Measurements from ENCODE around the gene RPS27A.
"Not testable (repeated sequence)": the region's sequence is repeated elsewhere in the genome, so short reads cannot be mapped to it uniquely, and the experiment has no call there.

The RPS27A gene

GRCh38 chr2:55239656-55240222, 7.3 kb downstream of the RPS27A start:
- DNase-seq (ENCODE audit: low spot score), result no peak

GRCh38 chr2:55241582-55241981, 9.1 kb downstream of the RPS27A start:
- DNase-seq (ENCODE audit: low spot score), result not testable (repeated sequence)

- DNase-seq (ENCODE audit: low spot score), result no peak
Measured at GRCh38 chr2:55242617-55243016, 10.1 kb downstream of the RPS27A start.

GRCh38 chr2:55245411-55245810, 12.9 kb downstream of the RPS27A start:
- no peak for DNase-seq (ENCODE audit: low spot score)

- DNase-seq (ENCODE audit: low spot score), result no peak
Measured at GRCh38 chr2:55247025-55247424, 14.5 kb downstream of the RPS27A start.

- no peak for DNase-seq (ENCODE audit: low spot score)
Measured at GRCh38 chr2:55252832-55253231, 20.3 kb downstream of the RPS27A start.

GRCh38 chr2:55259586-55259985, 27.1 kb downstream of the RPS27A start:
- DNase-seq (ENCODE audit: low spot score), result not testable (repeated sequence)

- DNase-seq (ENCODE audit: low spot score), result no peak
Measured at GRCh38 chr2:55268288-55268906, 35.9 kb downstream of the RPS27A start.

GRCh38 chr2:55268907-55269644, 36.6 kb downstream of the RPS27A start, which contains the start of gene MTIF2:
Gene MTIF2, minus strand, starts transcription at chr2:55269231. Its CDS starts 5,373 bp downstream, at chr2:55263858.
- DNase-seq (ENCODE audit: low spot score), result peak; percentile 86

- peak; percentile 4 for DNase-seq (ENCODE audit: low spot score)
Measured at GRCh38 chr2:55269645-55269990, 37.1 kb downstream of the RPS27A start.

- not testable (repeated sequence) for DNase-seq (ENCODE audit: low spot score)
Measured at GRCh38 chr2:55274346-55274745, 41.9 kb downstream of the RPS27A start.

GRCh38 chr2:55277310-55277709, 44.8 kb downstream of the RPS27A start:
- no peak for DNase-seq (ENCODE audit: low spot score)

GRCh38 chr2:55279214-55279835, 46.8 kb downstream of the RPS27A start:
- DNase-seq (ENCODE audit: low spot score), result not testable (repeated sequence)

- not testable (repeated sequence) for DNase-seq (ENCODE audit: low spot score)
Measured at GRCh38 chr2:55279859-55280424, 47.5 kb downstream of the RPS27A start.

GRCh38 chr2:55280851-55281546, 48.5 kb downstream of the RPS27A start:
- not testable (repeated sequence) for DNase-seq (ENCODE audit: low spot score)

- DNase-seq (ENCODE audit: low spot score), result peak; percentile 81
Measured at GRCh38 chr2:55282110-55282917, 49.8 kb downstream of the RPS27A start.

- no peak for DNase-seq (ENCODE audit: low spot score)
Measured at GRCh38 chr2:55283083-55283482, 50.6 kb downstream of the RPS27A start.
